DOHH2 (cell line): ENCODE results near the gene WNT3.

Source experiments
- H3F3A ChIP-seq: fragments of 200-600 bp; sonication (generic), shearing (Covaris generic); 2 replicates; pipeline ENCODE4 v1.6.0; 2016; ENCODE audit warnings: antibody characterized with exemption, mild to moderate bottlenecking; ENCODE audit not compliant: control insufficient read depth, insufficient read depth
- H3K27ac ChIP-seq: fragments of 200-600 bp; sonication (generic); 2 replicates; pipeline ENCODE4 v1.5.1; 2014; ENCODE audit warnings: low read depth, mild to moderate bottlenecking, low read length, moderate library complexity
- H3K27me3 ChIP-seq: fragments of 200-600 bp; sonication (generic); 2 replicates; pipeline ENCODE4 v1.6.1; 2014; ENCODE audit warnings: mild to moderate bottlenecking, low read length, mixed read lengths; ENCODE audit not compliant: control insufficient read depth
- H3K36me3 ChIP-seq: fragments of 200-600 bp; sonication (generic); 2 replicates; pipeline ENCODE4 v1.6.1; 2014; ENCODE audit warnings: mild to moderate bottlenecking, low read length, moderate library complexity, mixed read lengths; ENCODE audit not compliant: control insufficient read depth
- H3K4me1 ChIP-seq: fragments of 200-600 bp; sonication (generic); 2 replicates; pipeline ENCODE4 v1.6.1; 2014; ENCODE audit warnings: mild to moderate bottlenecking, low read length, mixed read lengths; ENCODE audit not compliant: control insufficient read depth
- H3K4me2 ChIP-seq: fragments of 200-600 bp; sonication (generic); 2 replicates; pipeline ENCODE4 v1.6.0; 2014; ENCODE audit warnings: mild to moderate bottlenecking, low read length, moderate library complexity
- H3K4me3 ChIP-seq: fragments of 200-600 bp; sonication (generic); 2 replicates; pipeline ENCODE4 v1.5.1; 2014; ENCODE audit warnings: mild to moderate bottlenecking, low read length, mixed read lengths
- H3K79me2 ChIP-seq: fragments of 200-600 bp; sonication (generic); 2 replicates; pipeline ENCODE4 v1.6.1; 2014; ENCODE audit warnings: mild to moderate bottlenecking, low read length, mixed read lengths; ENCODE audit not compliant: control insufficient read depth
- H3K9me2 ChIP-seq: fragments of 200-600 bp; sonication (generic); replicated peaks from 2 replicates; pipeline ENCODE4 v1.6.1; 2014; ENCODE audit warnings: mild to moderate bottlenecking, low read length, mixed read lengths; ENCODE audit not compliant: control insufficient read depth
- H3K9me3 ChIP-seq: fragments of 200-600 bp; sonication (generic); 2 replicates; pipeline ENCODE4 v1.6.1; 2014; ENCODE audit warnings: antibody characterized with exemption, low read length, mixed read lengths; ENCODE audit not compliant: control insufficient read depth, insufficient read depth
- H4K20me1 ChIP-seq: fragments of 200-600 bp; sonication (generic); 2 replicates; pipeline ENCODE4 v1.6.0; 2014; ENCODE audit warnings: low read depth, mild to moderate bottlenecking, antibody characterized with exemption, low read length, moderate library complexity; ENCODE audit not compliant: control insufficient read depth, insufficient read depth
- EZH2phosphoT487 ChIP-seq: fragments of 200-600 bp; sonication (generic); IDR thresholded peaks from 2 replicates; pipeline ENCODE4 v1.6.1; 2017; ENCODE audit warnings: borderline replicate concordance, mild to moderate bottlenecking, antibody characterized with exemption, low read length, moderate library complexity, mixed read lengths
- TF ChIP-seq, protein P1 (sequence below): fragments of 200-600 bp; sonication (generic); IDR thresholded peaks from one replicate; pipeline ENCODE4 v1.5.1; 2014; ENCODE audit warnings: antibody characterized with exemption, mild to moderate bottlenecking, low read depth, low read length; ENCODE audit not compliant: poor library complexity, severe bottlenecking

WNT3 gene

GRCh38 chr17:46836500-46836899, 18.0 kb upstream of the WNT3 start:
- Histone ChIP-seq H3K4me2 (no peak overlapping the region), H4K20me1 (no peaks in the 10 kb centered on the region), H3K4me1 (no peaks in the 10 kb centered on the region), H3K36me3 (no peaks in the 10 kb centered on the region), H3K27ac (no peak overlapping the region), H3K79me2 (no peaks in the 10 kb centered on the region), H3K9me2 (no peaks in the 10 kb centered on the region), H3K27me3 (no peaks in the 10 kb centered on the region; the same call in none of the 2 replicates), H3F3A (no peaks in the 10 kb centered on the region; the same call in 1 of the 2 replicates), H3K4me3 (no peak overlapping the region), H3K9me3 (peaks cover 3% of the 10 kb centered on the region; the same call in 1 of the 2 replicates)
- TF ChIP-seq EZH2phosphoT487 = no peak
- TF ChIP-seq, protein P1, sequence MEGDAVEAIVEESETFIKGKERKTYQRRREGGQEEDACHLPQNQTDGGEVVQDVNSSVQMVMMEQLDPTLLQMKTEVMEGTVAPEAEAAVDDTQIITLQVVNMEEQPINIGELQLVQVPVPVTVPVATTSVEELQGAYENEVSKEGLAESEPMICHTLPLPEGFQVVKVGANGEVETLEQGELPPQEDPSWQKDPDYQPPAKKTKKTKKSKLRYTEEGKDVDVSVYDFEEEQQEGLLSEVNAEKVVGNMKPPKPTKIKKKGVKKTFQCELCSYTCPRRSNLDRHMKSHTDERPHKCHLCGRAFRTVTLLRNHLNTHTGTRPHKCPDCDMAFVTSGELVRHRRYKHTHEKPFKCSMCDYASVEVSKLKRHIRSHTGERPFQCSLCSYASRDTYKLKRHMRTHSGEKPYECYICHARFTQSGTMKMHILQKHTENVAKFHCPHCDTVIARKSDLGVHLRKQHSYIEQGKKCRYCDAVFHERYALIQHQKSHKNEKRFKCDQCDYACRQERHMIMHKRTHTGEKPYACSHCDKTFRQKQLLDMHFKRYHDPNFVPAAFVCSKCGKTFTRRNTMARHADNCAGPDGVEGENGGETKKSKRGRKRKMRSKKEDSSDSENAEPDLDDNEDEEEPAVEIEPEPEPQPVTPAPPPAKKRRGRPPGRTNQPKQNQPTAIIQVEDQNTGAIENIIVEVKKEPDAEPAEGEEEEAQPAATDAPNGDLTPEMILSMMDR = no peak

DNA sequence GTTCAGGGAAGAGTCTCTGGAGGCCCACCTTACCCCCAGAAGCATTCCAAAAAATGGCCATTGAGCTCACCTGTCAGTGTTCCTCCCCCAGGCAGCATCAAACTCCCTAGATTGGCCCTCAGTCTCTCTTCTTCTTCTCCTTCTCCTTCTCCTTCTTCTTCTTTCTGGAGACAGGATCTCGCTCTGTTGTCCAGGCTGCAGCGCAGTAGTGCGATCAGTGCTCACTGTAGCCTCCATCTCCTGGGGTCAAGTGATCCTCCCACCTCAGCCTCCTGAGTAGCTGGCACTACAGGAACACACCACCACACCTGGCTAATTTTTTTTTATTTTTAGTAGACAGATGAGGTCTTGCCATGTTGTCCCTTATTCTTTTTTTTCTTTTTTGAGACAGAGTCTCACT, 16.4 kb upstream of the WNT3 start:
- Histone ChIP-seq H4K20me1 (no peaks in the 10 kb centered on the region), H3K9me2 (no peaks in the 10 kb centered on the region), H3K4me1 (no peaks in the 10 kb centered on the region), H3K27ac (no peak overlapping the region), H3K36me3 (no peaks in the 10 kb centered on the region), H3K27me3 (no peaks in the 10 kb centered on the region; the same call in none of the 2 replicates), H3K4me2 (no peak overlapping the region), H3F3A (no peaks in the 10 kb centered on the region; the same call in 1 of the 2 replicates), H3K79me2 (no peaks in the 10 kb centered on the region), H3K4me3 (no peak overlapping the region), H3K9me3 (no peaks in the 10 kb centered on the region)
- TF ChIP-seq EZH2phosphoT487 = no peak

GRCh38 chr17:46833840-46834208, 15.3 kb upstream of the WNT3 start:
- Histone ChIP-seq H3K27me3 (no peaks in the 10 kb centered on the region; the same call in none of the 2 replicates), H3K79me2 (no peaks in the 10 kb centered on the region), H4K20me1 (no peaks in the 10 kb centered on the region)

More at GRCh38 chr17:46833840-46834208, 15.3 kb upstream of the WNT3 start:
- H3K27ac ChIP-seq = no peak overlapping the region
- H3K4me2 ChIP-seq = no peak overlapping the region
- H3K9me2 ChIP-seq = no peaks in the 10 kb centered on the region
- H3K9me3 ChIP-seq = no peaks in the 10 kb centered on the region
- no peaks in the 10 kb centered on the region; the same call in 1 of the 2 replicates for H3F3A ChIP-seq
- H3K36me3 ChIP-seq = no peaks in the 10 kb centered on the region
- TF ChIP-seq, protein P1 = no peak
- TF ChIP-seq EZH2phosphoT487 = no peak
- no peak overlapping the region for H3K4me3 ChIP-seq
- H3K4me1 ChIP-seq = no peaks in the 10 kb centered on the region
